ENCODE measurements around the gene TMC6.
"Not testable (repeated sequence)": the region's sequence is repeated elsewhere in the genome, so short reads cannot be mapped to it uniquely, and the experiment has no call there.

The TMC6 gene

GRCh38 chr17:78120537-78120936 is 8.0 kb downstream of the TMC6 start:
- no peak overlapping the region for H3K4me3 ChIP-seq (ENCODE audit: low read length)
- DNase-seq (ENCODE audit: low read depth) = no peak
- TF ChIP-seq, protein P1, sequence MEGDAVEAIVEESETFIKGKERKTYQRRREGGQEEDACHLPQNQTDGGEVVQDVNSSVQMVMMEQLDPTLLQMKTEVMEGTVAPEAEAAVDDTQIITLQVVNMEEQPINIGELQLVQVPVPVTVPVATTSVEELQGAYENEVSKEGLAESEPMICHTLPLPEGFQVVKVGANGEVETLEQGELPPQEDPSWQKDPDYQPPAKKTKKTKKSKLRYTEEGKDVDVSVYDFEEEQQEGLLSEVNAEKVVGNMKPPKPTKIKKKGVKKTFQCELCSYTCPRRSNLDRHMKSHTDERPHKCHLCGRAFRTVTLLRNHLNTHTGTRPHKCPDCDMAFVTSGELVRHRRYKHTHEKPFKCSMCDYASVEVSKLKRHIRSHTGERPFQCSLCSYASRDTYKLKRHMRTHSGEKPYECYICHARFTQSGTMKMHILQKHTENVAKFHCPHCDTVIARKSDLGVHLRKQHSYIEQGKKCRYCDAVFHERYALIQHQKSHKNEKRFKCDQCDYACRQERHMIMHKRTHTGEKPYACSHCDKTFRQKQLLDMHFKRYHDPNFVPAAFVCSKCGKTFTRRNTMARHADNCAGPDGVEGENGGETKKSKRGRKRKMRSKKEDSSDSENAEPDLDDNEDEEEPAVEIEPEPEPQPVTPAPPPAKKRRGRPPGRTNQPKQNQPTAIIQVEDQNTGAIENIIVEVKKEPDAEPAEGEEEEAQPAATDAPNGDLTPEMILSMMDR (IDR thresholded peaks at IDR 0.05; ENCODE audit: insufficient read depth, low read depth, low read length, missing control alignments) = no peak

DNA sequence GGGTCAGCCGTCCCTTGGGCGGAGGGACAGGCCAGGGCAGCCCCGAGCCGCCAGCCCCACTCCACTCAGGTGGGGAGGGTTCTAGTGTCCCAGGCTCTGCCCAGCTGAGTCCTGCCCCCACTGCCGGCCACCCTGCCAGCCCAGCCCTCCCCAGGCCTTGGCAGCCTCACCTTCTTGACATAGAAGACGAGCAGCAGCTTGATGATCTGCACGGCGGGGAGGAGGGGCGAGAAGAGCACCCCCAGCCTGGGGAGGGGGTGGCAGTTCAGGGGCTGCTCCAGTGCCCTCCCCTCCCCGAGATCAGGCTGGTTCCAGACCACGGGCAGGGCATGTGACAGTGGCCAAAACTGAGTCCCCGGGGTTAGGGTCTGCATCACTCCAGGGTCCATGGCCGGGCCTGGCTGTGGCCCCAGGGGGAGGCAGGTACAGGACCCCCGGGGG is 9.7 kb downstream of the TMC6 start:
- TF ChIP-seq, protein P1 (IDR thresholded peaks at IDR 0.05; ENCODE audit: insufficient read depth, low read depth, low read length, missing control alignments) = no peak
- no peak overlapping the region for H3K4me3 ChIP-seq (ENCODE audit: low read length)
- no peak for DNase-seq (ENCODE audit: low read depth)

- TF ChIP-seq, protein P1 (IDR thresholded peaks at IDR 0.05; ENCODE audit: insufficient read depth, low read depth, low read length, missing control alignments) = peak; percentile 55
- H3K4me3 ChIP-seq (ENCODE audit: low read length) = no peak overlapping the region
- peak; percentile 26 for DNase-seq (ENCODE audit: low read depth)
Observed at GRCh38 chr17:78117027-78117981, 11.3 kb downstream of the TMC6 start.

- no peak for DNase-seq (ENCODE audit: low read depth)
- TF ChIP-seq, protein P1 (IDR thresholded peaks at IDR 0.05; ENCODE audit: insufficient read depth, low read depth, low read length, missing control alignments) = no peak
- no peak overlapping the region for H3K4me3 ChIP-seq (ENCODE audit: low read length)
Observed at GRCh38 chr17:78116411-78116810, 12.1 kb downstream of the TMC6 start.

GRCh38 chr17:78115803-78116202 is 12.8 kb downstream of the TMC6 start:
- not testable (repeated sequence) for DNase-seq (ENCODE audit: low read depth); H3K4me3 ChIP-seq (ENCODE audit: low read length)

DNA sequence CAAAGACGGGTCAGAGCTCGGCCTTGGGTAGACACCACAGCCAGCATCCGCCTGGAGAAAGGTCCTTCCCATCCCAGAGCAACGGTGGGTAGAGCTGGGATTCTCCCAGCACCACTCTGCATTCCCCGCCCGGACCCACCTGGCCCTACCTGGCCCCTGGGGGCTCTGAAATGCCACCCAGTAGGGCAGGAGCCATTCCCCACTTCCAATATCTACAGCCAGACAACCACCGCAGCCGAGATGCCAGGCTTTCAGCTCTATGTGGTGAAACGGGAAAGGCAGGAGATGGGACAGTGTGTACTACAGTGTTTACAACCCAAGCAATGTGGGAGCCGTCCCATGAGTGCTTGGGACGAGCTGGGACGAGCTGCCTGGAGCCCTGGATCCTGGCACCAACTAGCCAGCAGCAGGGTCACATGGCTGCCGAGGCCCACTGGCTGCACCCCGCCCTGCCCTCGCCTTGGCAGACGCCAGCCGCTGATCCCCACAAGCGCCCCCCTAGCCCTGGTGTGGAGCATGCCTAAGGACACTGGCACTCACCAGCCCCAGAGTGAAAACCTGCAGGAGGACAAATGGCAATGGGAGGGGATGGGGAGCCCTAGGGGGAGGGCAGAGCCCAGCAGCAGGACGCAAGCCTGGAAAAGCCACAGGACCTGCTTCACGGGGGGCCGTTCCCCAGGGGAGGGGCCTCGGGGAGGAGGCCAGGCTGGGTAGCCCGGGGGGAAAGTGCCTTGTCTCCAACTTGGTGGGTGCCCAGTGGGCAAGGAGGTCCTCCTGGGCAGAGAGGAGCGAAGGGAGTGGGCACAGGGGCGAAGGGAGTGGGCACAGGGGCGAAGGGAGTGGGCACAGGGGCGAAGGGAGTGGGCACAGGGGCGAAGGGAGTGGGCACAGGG is 13.5 kb downstream of the TMC6 start:
- no peak for DNase-seq (ENCODE audit: low read depth)
- no peak overlapping the region for H3K4me3 ChIP-seq (ENCODE audit: low read length)
- TF ChIP-seq, protein P1 (IDR thresholded peaks at IDR 0.05; ENCODE audit: insufficient read depth, low read depth, low read length, missing control alignments) = no peak
